Measurements from ENCODE around the gene SMG7. TPM values are rescaled to one million over a fixed set of nuclear protein-coding genes. Genes with fewer than 3 reads are reported as not detected.

Gene SMG7
- total and polyA plus RNA-seq, 9 donors, result 21.8 to 65.3 (median 47.2) TPM

GRCh38 chr1:183495420-183495819 lies 23.1 kb downstream of the SMG7 start:
- no peak for DNase-seq
- no peaks in the 10 kb centered on the region for H3K9me3 ChIP-seq
- peaks cover 5% of the 10 kb centered on the region for H3K4me1 ChIP-seq (ENCODE audit: insufficient read depth)
- no peak overlapping the region for H3K27ac ChIP-seq
- no peaks in the 10 kb centered on the region for H3K36me3 ChIP-seq
- H3K27me3 ChIP-seq, result no peaks in the 10 kb centered on the region
- TF ChIP-seq CTCF (IDR thresholded peaks at IDR 0.05), result no peak
- TF ChIP-seq EP300 (IDR thresholded peaks at IDR 0.05), result no peak
- no peak for TF ChIP-seq POLR2A (IDR thresholded peaks at IDR 0.05)
- H3K4me3 ChIP-seq, result no peak overlapping the region
- intact Hi-C loops (cut with DNase I), result no loop called here
- 95 to 97% (median 96%) methylated on average over 11 of the region's 11 CpGs for WGBS, 3 donors

GRCh38 chr1:183497218-183497617 lies 24.9 kb downstream of the SMG7 start:
- Histone ChIP-seq H3K27me3 (no peaks in the 10 kb centered on the region), H3K4me1 (ENCODE audit: insufficient read depth) (peaks cover 2% of the 10 kb centered on the region), H3K9me3 (no peaks in the 10 kb centered on the region), H3K4me3 (no peak overlapping the region), H3K27ac (no peak overlapping the region), H3K36me3 (no peaks in the 10 kb centered on the region)
- no peak for DNase-seq
- intact Hi-C loops (cut with DNase I), result no loop called here
- 97 to 100% (median 99%) methylated on average over 2 of the region's 2 CpGs for WGBS, 3 donors
- TF ChIP-seq POLR2A (IDR thresholded peaks at IDR 0.05), result no peak
- no peak for TF ChIP-seq CTCF (IDR thresholded peaks at IDR 0.05)

GRCh38 chr1:183498342-183498991 lies 26.2 kb downstream of the SMG7 start:
- no peaks in the 10 kb centered on the region for H3K9me3 ChIP-seq
- TF ChIP-seq CTCF (IDR thresholded peaks at IDR 0.05) (no peak), EP300 (IDR thresholded peaks at IDR 0.05) (no peak), POLR2A (IDR thresholded peaks at IDR 0.05) (no peak)
- H3K27me3 ChIP-seq, result no peaks in the 10 kb centered on the region
- WGBS, 3 donors, result 88 to 93% (median 91%) methylated on average over 6 of the region's 6 CpGs
- H3K4me3 ChIP-seq, result no peak overlapping the region
- no peak overlapping the region for H3K27ac ChIP-seq
- H3K4me1 ChIP-seq (ENCODE audit: insufficient read depth), result peaks cover 4% of the 10 kb centered on the region
- intact Hi-C loops (cut with DNase I), result no loop called here
- H3K36me3 ChIP-seq, result no peaks in the 10 kb centered on the region
- no peak for DNase-seq

- no peak for DNase-seq
- Histone ChIP-seq H3K9me3 (no peaks in the 10 kb centered on the region), H3K36me3 (no peaks in the 10 kb centered on the region), H3K27me3 (no peaks in the 10 kb centered on the region), H3K4me1 (ENCODE audit: insufficient read depth) (peaks cover 7% of the 10 kb centered on the region), H3K4me3 (no peak overlapping the region), H3K27ac (no peak overlapping the region)
- WGBS, 3 donors, result 78 to 94% (median 91%) methylated on average over 5 of the region's 5 CpGs
- TF ChIP-seq EP300 (IDR thresholded peaks at IDR 0.05), result no peak
- no peak for TF ChIP-seq CTCF (IDR thresholded peaks at IDR 0.05)
- no peak for TF ChIP-seq POLR2A (IDR thresholded peaks at IDR 0.05)
- intact Hi-C loops (cut with DNase I), result no loop called here
Measured at GRCh38 chr1:183505454-183506089, 33.3 kb downstream of the SMG7 start.
